Transverse colon (tissue), 4 donors: ENCODE results near the gene ZNF689. TPM values are rescaled to one million over a fixed set of nuclear protein-coding genes. Genes with fewer than 3 reads are reported as not detected.

Experiments
- DNase-seq: peaks from one replicate; pipeline ENCODE4 v3.0.0-alpha.2; 2019
- H3K27ac ChIP-seq, 4 donors: fragments of 200-600 bp; sonication (generic); 2 replicates each; pipeline ENCODE4 v1.5.1; 2016 to 2018; ENCODE audit warnings: inconsistent platforms in 4 of 4
- H3K27me3 ChIP-seq: fragments of 200-600 bp; sonication (generic); 2 replicates; pipeline ENCODE4 v1.5.1; 2017; ENCODE audit warnings: inconsistent platforms
- H3K36me3 ChIP-seq, 4 donors: fragments of 200-600 bp; sonication (generic); 2 replicates each; pipeline ENCODE4 v1.5.1; 2017 to 2019; ENCODE audit warnings: inconsistent platforms in 4 of 4
- H3K4me1 ChIP-seq, 4 donors: fragments of 200-600 bp; sonication (generic); 2 replicates each; pipeline ENCODE4 v1.5.1; 2017 to 2020; ENCODE audit warnings: inconsistent platforms in 4 of 4
- H3K4me3 ChIP-seq, 4 donors: fragments of 200-600 bp; sonication (generic); 1 replicate in 1 of 4; 2 replicates in 3 of 4; pipeline versions ENCODE4 v1.5.1 to v1.6.1; 2017 to 2019; ENCODE audit warnings: inconsistent platforms in 4 of 4
- H3K9me3 ChIP-seq, 2 donors: fragments of 200-600 bp; sonication (generic); 2 replicates each; pipeline ENCODE4 v1.5.1; 2017 to 2019; ENCODE audit warnings: inconsistent platforms in 2 of 2
- EP300 ChIP-seq: sonication (generic); formaldehyde crosslinking; IDR thresholded peaks from one replicate; pipeline ENCODE4 v1.6.1; 2017; ENCODE audit warnings: antibody characterized with exemption, low read depth
- POLR2A ChIP-seq: fragments of 450-650 bp; IDR thresholded peaks from one replicate; pipeline ENCODE4 v1.6.1; 2016; ENCODE audit warnings: antibody characterized with exemption, mild to moderate bottlenecking, moderate library complexity
- POLR2AphosphoS5 ChIP-seq, 3 donors: sonication (generic); formaldehyde crosslinking; IDR thresholded peaks; one replicate each; pipeline ENCODE4 v1.6.1; 2016; ENCODE audit warnings: antibody characterized with exemption in 3 of 3
- WGBS, 2 donors: methylation state at CpG; one replicate each; pipeline ENCODE4 v1.1.5; 2018; ENCODE audit warnings: low coverage in 1 of 2; 5-methylcytosine and 5-hydroxymethylcytosine counted together
- in situ Hi-C, 4 donors: fragments of 200-750 bp; cut with MboI; loops; one replicate each; pipeline versions ENCODE4 v1.15.0 to v1.15.1; 2017; ENCODE audit warnings: low sequenced_read_pairs in 3 of 4, low pct_ligation_motif_present in 1 of 4, low pct_unique_long_range_greater_than_20kb in 1 of 4
- intact Hi-C: fragments of 100-400 bp; cut with DNase I; formaldehyde crosslinking; loops from one replicate; pipeline ENCODE4 v1.15.1; 2023; ENCODE audit warnings: low total_unique reads
- total RNA-seq, 4 donors: library from RNA; depleted of rRNA; stranded (reverse); fragments of >200 nt; gene quantifications; one replicate each; pipeline ENCODE4 v1.1.0, GENCODE V29; 2016
- TF ChIP-seq, protein P1 (sequence below), 5 experiments: fragments of 200-600 bp in 3 of 5; fragments of 450-650 bp in 2 of 5; sonication (generic) in 3 of 5; IDR thresholded peaks; 1 replicate in 2 of 5; 2 replicates in 3 of 5; pipeline ENCODE4 v1.5.1; 2016 to 2017; ENCODE audit warnings: antibody characterized with exemption in 5 of 5, inconsistent platforms in 3 of 5, mild to moderate bottlenecking in 2 of 5, moderate library complexity in 1 of 5

Gene ZNF689
- total RNA-seq, 4 donors from 2014 or later = 3.4 to 77.1 (median 8.1) TPM

DNA sequence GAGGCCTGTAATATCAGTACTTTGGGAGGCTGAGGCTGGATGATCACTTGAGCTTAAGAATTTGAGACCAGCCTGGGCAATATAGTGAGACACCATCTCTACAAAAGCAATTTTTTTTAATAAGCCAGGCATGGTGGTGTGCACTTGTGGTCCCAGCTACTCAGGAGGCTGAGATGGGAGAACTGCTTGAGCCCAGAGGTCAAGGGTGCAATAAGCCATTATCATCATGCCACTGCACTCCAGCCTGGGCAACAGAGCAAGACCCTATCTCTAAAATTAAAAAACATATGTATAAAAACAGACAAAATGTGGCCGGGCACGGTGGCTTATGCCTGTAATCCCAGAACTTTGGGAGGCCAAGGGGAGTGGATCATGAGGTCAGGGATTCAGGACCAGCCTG lies 21.5 kb downstream of the ZNF689 start:
- no peak overlapping the region for H3K4me3 ChIP-seq
- H3K27ac ChIP-seq = no peak overlapping the region
- no peaks in the 10 kb centered on the region for H3K36me3 ChIP-seq
- TF ChIP-seq EP300 (no peak), POLR2AphosphoS5 (IDR thresholded peaks at IDR 0.05) (no peak), POLR2A (no peak)
- TF ChIP-seq, protein P1, sequence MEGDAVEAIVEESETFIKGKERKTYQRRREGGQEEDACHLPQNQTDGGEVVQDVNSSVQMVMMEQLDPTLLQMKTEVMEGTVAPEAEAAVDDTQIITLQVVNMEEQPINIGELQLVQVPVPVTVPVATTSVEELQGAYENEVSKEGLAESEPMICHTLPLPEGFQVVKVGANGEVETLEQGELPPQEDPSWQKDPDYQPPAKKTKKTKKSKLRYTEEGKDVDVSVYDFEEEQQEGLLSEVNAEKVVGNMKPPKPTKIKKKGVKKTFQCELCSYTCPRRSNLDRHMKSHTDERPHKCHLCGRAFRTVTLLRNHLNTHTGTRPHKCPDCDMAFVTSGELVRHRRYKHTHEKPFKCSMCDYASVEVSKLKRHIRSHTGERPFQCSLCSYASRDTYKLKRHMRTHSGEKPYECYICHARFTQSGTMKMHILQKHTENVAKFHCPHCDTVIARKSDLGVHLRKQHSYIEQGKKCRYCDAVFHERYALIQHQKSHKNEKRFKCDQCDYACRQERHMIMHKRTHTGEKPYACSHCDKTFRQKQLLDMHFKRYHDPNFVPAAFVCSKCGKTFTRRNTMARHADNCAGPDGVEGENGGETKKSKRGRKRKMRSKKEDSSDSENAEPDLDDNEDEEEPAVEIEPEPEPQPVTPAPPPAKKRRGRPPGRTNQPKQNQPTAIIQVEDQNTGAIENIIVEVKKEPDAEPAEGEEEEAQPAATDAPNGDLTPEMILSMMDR (IDR thresholded peaks at IDR 0.05) = no peak
- 89 to 100% methylated on average over 2 of the region's 2 CpGs for WGBS, 2 donors
- H3K4me1 ChIP-seq = peaks cover 7 to 33% (median 25%) of the 10 kb centered on the region in 4 donors
- DNase-seq = no peak
- intact Hi-C loops (no loop called here), in situ Hi-C loops (no loop called here)
- H3K27me3 ChIP-seq = no peaks in the 10 kb centered on the region
- H3K9me3 ChIP-seq = no peaks in the 10 kb centered on the region

- Histone ChIP-seq H3K4me3 (peak within 1 kb of the TSS; percentile 54 to 85 (median 67)), H3K27me3 (no peaks in the 10 kb centered on the region), H3K36me3 (peaks cover 0 to 7% (median 3%) of the 10 kb centered on the region in 4 donors), H3K27ac (peak within 1 kb of the TSS; percentile 90 to 95 (median 90)), H3K9me3 (no peaks in the 10 kb centered on the region), H3K4me1 (peaks cover 7 to 40% (median 25%) of the 10 kb centered on the region in 4 donors)
- WGBS, 2 donors = 2% methylated on average over 38 of the region's 50 CpGs; no CpG with 5 or more reads in 1 of the 2 donors
- in situ Hi-C loops (no loop called here), intact Hi-C loops (no loop called here)
- DNase-seq = peak; percentile 97
- TF ChIP-seq POLR2A (peak; percentile 45), EP300 (no peak), POLR2AphosphoS5 (IDR thresholded peaks at IDR 0.05) (peak; percentile 52 to 79 (median 59))
- TF ChIP-seq, protein P1 (IDR thresholded peaks at IDR 0.05) = peak in 2 of 5 experiments; percentile 18 to 22
These were observed 24.6 kb downstream of the ZNF689 start, which contains the start of gene ZNF785 for GRCh38 chr16:30585400-30586191. ZNF785 (minus strand) TSS chr16:30585697; CDS start chr16:30585611, 86 bp downstream.

DNA sequence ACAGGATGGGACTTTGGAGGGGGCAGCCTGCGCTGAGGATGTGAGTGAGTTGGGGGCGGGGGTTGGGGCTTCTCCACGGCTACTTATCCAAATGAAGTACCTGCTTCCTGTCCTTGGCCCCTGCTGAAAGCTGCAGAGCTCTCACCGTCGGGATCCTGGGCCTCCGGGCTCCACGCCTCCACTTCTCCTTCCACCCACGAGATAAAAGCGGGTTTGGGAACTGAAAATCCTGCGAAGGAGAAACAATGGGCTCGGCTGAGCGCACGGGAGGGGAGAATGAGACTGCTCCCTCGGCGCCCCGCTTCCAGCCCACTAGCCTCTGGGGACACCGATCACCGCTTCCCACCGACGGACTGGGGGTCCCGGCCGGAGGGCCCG lies 25.2 kb downstream of the ZNF689 start:
- Histone ChIP-seq H3K4me3 (peak overlapping the region; percentile 54 to 85 (median 67)), H3K4me1 (peaks cover 7 to 36% (median 23%) of the 10 kb centered on the region in 4 donors), H3K9me3 (no peaks in the 10 kb centered on the region), H3K27me3 (no peaks in the 10 kb centered on the region), H3K36me3 (peaks cover 0 to 7% (median 3%) of the 10 kb centered on the region in 4 donors), H3K27ac (peak overlapping the region; percentile 90 to 95 (median 90))
- WGBS, 2 donors = 0% methylated on average over 19 of the region's 23 CpGs; no CpG with 5 or more reads in 1 of the 2 donors
- peak; percentile 30 for DNase-seq
- in situ Hi-C loops (no loop called here), intact Hi-C loops (no loop called here)
- no peak for TF ChIP-seq EP300
- TF ChIP-seq POLR2AphosphoS5 (IDR thresholded peaks at IDR 0.05) = no peak
- TF ChIP-seq, protein P1 (IDR thresholded peaks at IDR 0.05) = no peak

DNA sequence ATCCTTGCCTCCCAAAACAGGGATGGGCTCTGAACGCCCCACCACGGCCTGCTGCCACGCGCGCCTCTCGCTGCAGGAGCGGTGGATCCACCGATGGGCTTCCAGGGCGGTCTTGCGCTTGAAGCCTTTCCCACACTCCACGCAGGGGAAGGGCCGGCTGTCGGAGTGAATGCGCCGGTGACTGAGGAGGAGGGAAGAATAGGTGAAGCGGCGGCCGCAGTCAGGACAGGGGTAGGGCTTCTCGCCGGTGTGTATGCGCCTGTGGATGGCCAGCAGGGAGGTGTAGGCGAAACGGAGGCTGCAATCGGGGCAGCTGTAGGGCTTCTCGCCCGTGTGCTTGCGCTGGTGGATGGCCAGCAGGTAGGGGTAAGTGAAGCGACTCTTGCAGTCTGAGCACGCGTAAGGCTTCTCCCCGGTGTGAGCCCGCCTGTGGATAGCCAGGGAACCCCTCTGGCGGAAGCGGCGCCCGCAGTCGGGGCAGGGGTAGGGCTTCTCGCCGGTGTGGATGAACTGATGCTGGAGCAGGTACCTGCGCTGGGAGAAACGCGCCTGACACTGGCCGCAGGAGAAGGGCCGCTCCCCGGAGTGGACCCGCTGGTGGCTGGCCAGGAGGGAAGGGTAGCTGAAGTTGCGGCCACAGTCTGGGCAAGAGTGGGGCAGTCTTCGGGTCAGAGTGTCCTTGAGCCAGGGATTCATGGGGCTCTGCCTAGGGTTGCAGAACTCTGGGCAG lies 27.4 kb downstream of the ZNF689 start:
- Histone ChIP-seq H3K27me3 (no peaks in the 10 kb centered on the region), H3K4me3 (no peak overlapping the region), H3K36me3 (peaks cover 0 to 14% (median 3%) of the 10 kb centered on the region in 4 donors), H3K4me1 (peaks cover 7 to 36% (median 23%) of the 10 kb centered on the region in 4 donors), H3K9me3 (no peaks in the 10 kb centered on the region), H3K27ac (no peak overlapping the region)
- in situ Hi-C loops = no loop called here
- intact Hi-C loops = no loop called here
- TF ChIP-seq POLR2AphosphoS5 (IDR thresholded peaks at IDR 0.05) (no peak), EP300 (no peak), POLR2A (no peak)
- TF ChIP-seq, protein P1 (IDR thresholded peaks at IDR 0.05) = no peak
- no peak for DNase-seq
- 95 to 98% methylated on average over 11 to 48 of the region's 48 CpGs for WGBS, 2 donors
